ENCODE data around the gene CCDC28B.

CCDC28B gene

GRCh38 chr1:32223683-32224082 is 23.3 kb downstream of the CCDC28B start:
- no peak for DNase-seq

GRCh38 chr1:32224285-32224684 is 23.9 kb downstream of the CCDC28B start:
- DNase-seq, result no peak

GRCh38 chr1:32228771-32229170 is 28.4 kb downstream of the CCDC28B start:
- no peak for DNase-seq

GRCh38 chr1:32231843-32232432 is 31.5 kb downstream of the CCDC28B start:
- no peak for DNase-seq

- DNase-seq, result no peak
Observed at GRCh38 chr1:32232558-32233304, 32.3 kb downstream of the CCDC28B start.

- no peak for DNase-seq
Observed at GRCh38 chr1:32234792-32235191, 34.4 kb downstream of the CCDC28B start.

GRCh38 chr1:32239337-32239736 is 38.9 kb downstream of the CCDC28B start:
- no peak for DNase-seq

GRCh38 chr1:32239790-32240139 is 39.4 kb downstream of the CCDC28B start:
- DNase-seq, result peak; percentile 13

GRCh38 chr1:32240140-32240951 is 40.0 kb downstream of the CCDC28B start:
- DNase-seq, result peak; percentile 34

GRCh38 chr1:32241001-32241763 is 40.8 kb downstream of the CCDC28B start:
- no peak for DNase-seq

GRCh38 chr1:32242341-32242851 is 42.0 kb downstream of the CCDC28B start:
- no peak for DNase-seq

- no peak for DNase-seq
Observed at GRCh38 chr1:32246888-32247273, 46.5 kb downstream of the CCDC28B start, which contains the start of gene FAM167B. TSS of gene FAM167B (plus strand) at chr1:32247222. CDS start at chr1:32247422, 200 bp downstream.

GRCh38 chr1:32247452-32247851 is 47.1 kb downstream of the CCDC28B start:
- no peak for DNase-seq

- DNase-seq, result peak; percentile 39
Observed at GRCh38 chr1:32247983-32248889, 47.8 kb downstream of the CCDC28B start.

GRCh38 chr1:32249831-32250525 is 49.6 kb downstream of the CCDC28B start:
- no peak for DNase-seq

- no peak for DNase-seq
Observed at GRCh38 chr1:32250893-32251716, 50.7 kb downstream of the CCDC28B start, which contains the start of gene LCK. TSS of gene LCK (plus strand) at chr1:32251265. CDS start at chr1:32274330, 23,065 bp downstream.
